Islet of Langerhans (tissue), 1 donor: ENCODE data around the gene CCDC47.

Experiments
- FAIRE-seq: peaks from one replicate; lab custom pipeline; 2011; peaks lifted over from hg19 to GRCh38; lab: Jason Lieb, UNC

CCDC47 gene

GRCh38 chr17:63697341-63698286, 75.8 kb downstream of the CCDC47 start:
- FAIRE-seq, result no peak

- FAIRE-seq, result no peak
Measured at GRCh38 chr17:63696381-63696961, 76.9 kb downstream of the CCDC47 start.

DNA sequence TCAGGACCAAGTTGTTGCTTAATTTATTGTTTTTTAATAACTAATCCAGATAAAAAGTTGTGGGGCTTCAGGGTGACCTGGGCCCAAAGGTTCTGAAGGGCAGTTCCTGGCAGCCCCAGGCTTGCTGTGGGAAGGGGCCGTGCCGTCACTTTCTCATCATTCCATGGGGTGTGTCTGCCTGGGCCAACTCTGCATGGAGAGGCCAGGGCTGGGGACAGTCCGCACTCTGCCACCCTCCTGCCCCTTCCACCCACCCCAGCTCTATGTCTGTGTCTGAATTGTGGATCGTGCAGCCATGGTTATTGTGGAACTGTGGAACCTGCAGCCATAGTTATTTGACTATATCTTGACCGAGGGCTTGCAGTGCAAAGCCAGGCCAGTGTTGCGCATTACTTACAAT, 77.5 kb downstream of the CCDC47 start:
- FAIRE-seq, result no peak
